ENCODE measurements around the gene MAPKBP1.
"Not testable (repeated sequence)": the region's sequence is repeated elsewhere in the genome, so short reads cannot be mapped to it uniquely, and the experiment has no call there.

Gene MAPKBP1

DNA sequence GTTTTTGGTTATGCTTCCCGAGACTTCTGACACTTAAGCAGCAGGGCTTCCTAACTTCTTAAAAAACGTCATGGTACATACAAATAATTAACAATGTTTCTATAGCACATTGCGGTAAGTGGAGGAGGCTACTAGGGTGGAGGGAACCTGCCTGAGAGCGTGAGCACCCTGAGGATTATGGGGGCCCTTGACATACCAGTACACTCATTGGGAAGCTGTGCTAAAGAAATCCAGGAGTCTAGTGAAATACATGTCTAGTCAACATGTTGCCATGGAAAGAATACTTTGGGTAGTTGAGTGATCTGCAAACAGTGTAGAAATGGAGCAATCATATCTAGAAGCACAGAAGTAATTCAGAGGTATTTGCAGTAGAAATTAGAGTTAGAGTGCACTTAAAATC lies 39.2 kb upstream of the MAPKBP1 start:
- Histone ChIP-seq H3K36me3 (peaks cover 35% of the 10 kb centered on the region), H3K27ac (no peak overlapping the region), H3K4me1 (ENCODE audit: control insufficient read depth in 1 of 2, insufficient read depth in 1 of 2, low read depth in 1 of 2, low read length in 1 of 2) (peaks cover 6 to 11% of the 10 kb centered on the region in 2 experiments), H3K27me3 (no peaks in the 10 kb centered on the region), H3K9me3 (no peaks in the 10 kb centered on the region), H3K4me3 (ENCODE audit: low read depth in 1 of 2, low read length in 1 of 2) (no peak overlapping the region)
- TF ChIP-seq, protein P1, sequence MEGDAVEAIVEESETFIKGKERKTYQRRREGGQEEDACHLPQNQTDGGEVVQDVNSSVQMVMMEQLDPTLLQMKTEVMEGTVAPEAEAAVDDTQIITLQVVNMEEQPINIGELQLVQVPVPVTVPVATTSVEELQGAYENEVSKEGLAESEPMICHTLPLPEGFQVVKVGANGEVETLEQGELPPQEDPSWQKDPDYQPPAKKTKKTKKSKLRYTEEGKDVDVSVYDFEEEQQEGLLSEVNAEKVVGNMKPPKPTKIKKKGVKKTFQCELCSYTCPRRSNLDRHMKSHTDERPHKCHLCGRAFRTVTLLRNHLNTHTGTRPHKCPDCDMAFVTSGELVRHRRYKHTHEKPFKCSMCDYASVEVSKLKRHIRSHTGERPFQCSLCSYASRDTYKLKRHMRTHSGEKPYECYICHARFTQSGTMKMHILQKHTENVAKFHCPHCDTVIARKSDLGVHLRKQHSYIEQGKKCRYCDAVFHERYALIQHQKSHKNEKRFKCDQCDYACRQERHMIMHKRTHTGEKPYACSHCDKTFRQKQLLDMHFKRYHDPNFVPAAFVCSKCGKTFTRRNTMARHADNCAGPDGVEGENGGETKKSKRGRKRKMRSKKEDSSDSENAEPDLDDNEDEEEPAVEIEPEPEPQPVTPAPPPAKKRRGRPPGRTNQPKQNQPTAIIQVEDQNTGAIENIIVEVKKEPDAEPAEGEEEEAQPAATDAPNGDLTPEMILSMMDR (IDR thresholded peaks at IDR 0.05): no peak

DNA sequence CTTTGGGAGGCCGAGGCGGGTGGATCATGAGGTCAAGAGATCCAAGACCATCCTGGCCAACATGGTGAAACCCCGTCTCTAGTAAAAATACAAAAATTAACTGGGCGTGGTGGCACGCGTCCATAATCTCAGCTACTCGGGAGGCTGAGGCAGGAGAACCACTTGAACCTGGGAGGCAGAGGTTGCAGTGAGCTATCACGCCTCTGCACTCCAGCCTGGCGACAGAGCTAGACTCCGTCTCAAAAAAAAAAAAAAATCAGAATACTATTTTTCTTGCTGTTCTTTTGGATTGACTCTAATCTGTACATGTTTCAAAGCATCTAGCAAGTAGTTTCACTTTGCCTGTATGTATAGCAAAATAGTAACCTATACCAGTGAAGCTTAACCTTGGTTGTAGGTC lies 38.8 kb upstream of the MAPKBP1 start:
- peaks cover 35% of the 10 kb centered on the region for H3K36me3 ChIP-seq
- not testable (repeated sequence) for H3K9me3 ChIP-seq; H3K4me1 ChIP-seq (ENCODE audit: control insufficient read depth in 1 of 2, insufficient read depth in 1 of 2, low read depth in 1 of 2, low read length in 1 of 2)

DNA sequence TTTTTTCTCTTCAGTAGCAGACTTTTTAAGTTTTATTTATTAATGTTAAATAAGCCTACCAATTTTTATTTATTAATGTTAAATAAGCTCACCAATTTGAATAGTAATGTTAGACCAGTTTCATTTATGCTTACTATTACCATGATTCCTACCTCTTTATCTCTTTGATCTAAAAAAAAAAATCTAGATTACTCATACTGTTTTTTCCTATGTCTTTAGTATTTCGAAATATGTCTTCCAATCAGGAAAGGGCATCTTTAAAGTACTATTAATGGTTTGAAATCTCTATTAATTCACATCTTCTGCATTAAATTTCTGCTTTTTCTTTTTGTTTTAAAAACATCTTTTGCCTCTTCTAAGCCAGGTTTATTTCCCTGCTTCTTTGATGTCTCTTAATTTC lies 27.5 kb upstream of the MAPKBP1 start:
- H3K27ac ChIP-seq: no peak overlapping the region
- H3K36me3 ChIP-seq: peaks cover 41% of the 10 kb centered on the region
- TF ChIP-seq, protein P1 (IDR thresholded peaks at IDR 0.05): no peak
- H3K9me3 ChIP-seq: no peaks in the 10 kb centered on the region
- no peaks in the 10 kb centered on the region for H3K27me3 ChIP-seq
- H3K4me3 ChIP-seq (ENCODE audit: low read depth in 1 of 2, low read length in 1 of 2): no peak overlapping the region
- H3K4me1 ChIP-seq (ENCODE audit: control insufficient read depth in 1 of 2, insufficient read depth in 1 of 2, low read depth in 1 of 2, low read length in 1 of 2): no peaks in the 10 kb centered on the region

More for the DNA sequence above, 38.8 kb upstream of the MAPKBP1 start:
- not testable (repeated sequence) for H3K4me3 ChIP-seq (ENCODE audit: low read depth in 1 of 2, low read length in 1 of 2); H3K27me3 ChIP-seq; H3K27ac ChIP-seq

DNA sequence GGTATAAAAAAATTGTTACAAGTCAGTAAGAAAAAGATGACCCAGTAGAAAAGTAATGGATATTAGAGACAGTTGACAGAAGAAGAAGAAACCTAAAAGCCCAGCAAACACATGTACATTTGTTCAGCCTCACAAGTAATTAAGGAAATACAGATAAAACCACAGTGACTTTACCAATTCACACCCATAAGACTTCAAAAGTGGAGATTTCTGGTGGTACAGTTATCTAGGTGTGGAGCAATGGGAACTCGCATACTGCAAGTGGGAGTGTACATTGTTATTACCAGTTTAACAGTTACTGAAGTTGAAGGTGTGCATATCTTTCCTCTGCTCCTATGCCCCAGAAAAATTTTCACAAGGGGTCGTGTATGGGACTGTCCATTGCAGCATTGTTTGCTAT lies 18.1 kb upstream of the MAPKBP1 start:
- TF ChIP-seq, protein P1 (IDR thresholded peaks at IDR 0.05): no peak
- no peak overlapping the region for H3K27ac ChIP-seq
- H3K36me3 ChIP-seq: peaks cover 50% of the 10 kb centered on the region
- H3K9me3 ChIP-seq: no peaks in the 10 kb centered on the region
- H3K4me1 ChIP-seq (ENCODE audit: control insufficient read depth in 1 of 2, insufficient read depth in 1 of 2, low read depth in 1 of 2, low read length in 1 of 2): no peaks in the 10 kb centered on the region
- H3K27me3 ChIP-seq: no peaks in the 10 kb centered on the region
- no peak overlapping the region for H3K4me3 ChIP-seq (ENCODE audit: low read depth in 1 of 2, low read length in 1 of 2)

DNA sequence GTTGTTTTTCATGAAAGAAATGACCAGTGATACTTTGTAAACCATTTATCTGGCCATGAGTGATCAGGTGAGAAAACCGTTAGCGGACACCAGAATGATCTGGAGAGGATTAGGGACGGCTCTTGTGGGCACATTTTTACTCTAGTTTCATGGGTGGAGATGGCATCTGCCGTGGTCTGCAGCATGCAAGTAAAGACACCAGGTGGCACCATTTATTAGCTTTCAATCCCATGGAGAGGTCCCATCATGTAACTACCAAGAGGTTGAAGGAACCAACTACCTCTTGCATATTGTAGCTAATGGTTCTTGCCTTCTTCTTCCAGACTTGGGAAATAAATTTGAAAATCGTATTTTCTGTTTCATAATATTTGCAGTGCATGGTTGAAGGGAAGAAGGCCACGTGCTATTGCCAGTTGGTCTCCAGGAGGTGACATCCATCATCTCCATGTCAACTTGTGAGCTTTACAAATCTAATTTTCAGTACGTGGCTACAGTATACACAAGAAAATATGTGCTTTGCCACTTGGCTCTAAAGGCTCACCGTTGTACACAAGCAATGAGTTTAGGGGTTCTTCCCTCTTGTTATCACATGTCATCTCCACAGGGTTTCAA lies 1.5 kb upstream of the MAPKBP1 start:
- Histone ChIP-seq H3K27me3 (no peaks in the 10 kb centered on the region), H3K36me3 (no peaks in the 10 kb centered on the region), H3K27ac (peak overlapping the region; percentile 89), H3K4me3 (ENCODE audit: low read depth in 1 of 2, low read length in 1 of 2) (peak overlapping the region in 1 of 2 experiments; percentile 92), H3K4me1 (ENCODE audit: control insufficient read depth in 1 of 2, insufficient read depth in 1 of 2, low read depth in 1 of 2, low read length in 1 of 2) (peaks cover 26 to 31% of the 10 kb centered on the region in 2 experiments), H3K9me3 (no peaks in the 10 kb centered on the region)
- TF ChIP-seq, protein P1 (IDR thresholded peaks at IDR 0.05): peak; percentile 66

DNA sequence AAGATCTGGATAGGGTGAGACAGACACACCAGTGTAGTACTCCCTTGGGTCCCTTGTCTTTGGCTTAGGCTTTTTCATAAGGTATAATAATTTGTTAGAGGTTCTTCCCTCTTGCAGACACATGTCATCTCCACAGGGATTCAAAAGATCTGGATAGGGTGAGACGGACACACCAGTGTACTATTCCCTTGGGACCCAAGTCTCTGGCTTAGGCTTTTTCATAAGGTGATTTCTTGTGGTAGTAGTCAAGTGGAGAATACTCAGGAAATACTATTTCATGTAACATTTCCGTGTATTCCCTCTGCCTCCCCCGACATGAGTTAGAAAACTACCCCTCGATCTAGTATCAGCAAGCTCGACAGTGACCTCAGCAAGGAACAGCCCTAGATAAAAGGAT lies 954 bp upstream of the MAPKBP1 start:
- no peaks in the 10 kb centered on the region for H3K36me3 ChIP-seq
- H3K27ac ChIP-seq: peak overlapping the region; percentile 89
- no peaks in the 10 kb centered on the region for H3K9me3 ChIP-seq
- peak overlapping the region; percentile 90 to 92 for H3K4me3 ChIP-seq (ENCODE audit: low read depth in 1 of 2, low read length in 1 of 2)
- H3K4me1 ChIP-seq (ENCODE audit: control insufficient read depth in 1 of 2, insufficient read depth in 1 of 2, low read depth in 1 of 2, low read length in 1 of 2): peaks cover 26 to 31% of the 10 kb centered on the region in 2 experiments
- no peaks in the 10 kb centered on the region for H3K27me3 ChIP-seq
- TF ChIP-seq, protein P1 (IDR thresholded peaks at IDR 0.05): no peak

All from neutrophil (primary cell).